Head of caudate nucleus (tissue), 42 donors: Measurements from ENCODE around the gene LGALS7.
"Not testable (repeated sequence)": the region's sequence is repeated elsewhere in the genome, so short reads cannot be mapped to it uniquely, and the experiment has no call there.

ENCODE experiments used
- DNase-seq, 42 donors: peaks; one replicate each; pipeline versions ENCODE4 v3.0.0 to v3.0.0-alpha.2; 2020 to 2021; ENCODE audit warnings: mixed read lengths in 7 of 42
- intact Hi-C: fragments of 100-400 bp; cut with DNase I; formaldehyde crosslinking; loops from one replicate; pipeline ENCODE4 v1.15.0; 2022

The LGALS7 gene

DNA sequence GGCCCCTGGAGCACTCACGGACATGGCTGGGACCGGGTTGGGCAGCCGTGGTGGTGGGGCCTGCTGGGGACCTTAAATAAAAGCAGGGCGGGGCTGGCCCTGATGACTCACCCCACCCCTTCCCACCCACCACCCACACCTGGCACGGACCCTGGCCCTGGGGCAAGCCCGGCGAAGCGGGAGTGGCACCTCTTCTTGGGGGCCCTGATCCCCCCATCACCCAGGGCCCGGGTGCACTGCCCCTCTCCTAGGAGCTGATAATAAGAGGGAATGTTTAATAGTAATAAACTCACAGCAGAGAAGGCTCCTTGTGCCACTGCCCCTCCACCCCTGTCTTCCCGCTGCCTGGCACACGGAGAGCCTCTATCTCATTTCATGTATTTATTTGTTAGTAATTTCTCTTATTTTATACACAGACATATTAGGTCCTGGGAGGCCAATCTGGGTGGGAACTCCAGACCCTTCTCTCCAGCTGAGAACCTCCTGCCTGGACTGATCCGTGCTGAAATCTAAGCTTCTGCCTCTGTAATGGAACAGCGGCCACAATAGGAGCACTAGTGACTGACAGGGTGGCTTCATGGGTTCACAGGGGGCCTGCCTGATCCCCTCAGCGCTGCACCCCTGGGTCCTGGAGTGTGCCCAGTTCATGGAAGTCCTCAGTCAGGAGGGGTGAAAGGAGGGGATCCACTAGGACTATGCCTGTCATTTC lies at the start of gene LGALS7:
TSS of gene LGALS7 (minus strand) at position 49 of the 709 bp plus-strand sequence. CDS start at position 24, 25 bp downstream.
- DNase-seq: no peak
- intact Hi-C loops: no loop called here

DNA sequence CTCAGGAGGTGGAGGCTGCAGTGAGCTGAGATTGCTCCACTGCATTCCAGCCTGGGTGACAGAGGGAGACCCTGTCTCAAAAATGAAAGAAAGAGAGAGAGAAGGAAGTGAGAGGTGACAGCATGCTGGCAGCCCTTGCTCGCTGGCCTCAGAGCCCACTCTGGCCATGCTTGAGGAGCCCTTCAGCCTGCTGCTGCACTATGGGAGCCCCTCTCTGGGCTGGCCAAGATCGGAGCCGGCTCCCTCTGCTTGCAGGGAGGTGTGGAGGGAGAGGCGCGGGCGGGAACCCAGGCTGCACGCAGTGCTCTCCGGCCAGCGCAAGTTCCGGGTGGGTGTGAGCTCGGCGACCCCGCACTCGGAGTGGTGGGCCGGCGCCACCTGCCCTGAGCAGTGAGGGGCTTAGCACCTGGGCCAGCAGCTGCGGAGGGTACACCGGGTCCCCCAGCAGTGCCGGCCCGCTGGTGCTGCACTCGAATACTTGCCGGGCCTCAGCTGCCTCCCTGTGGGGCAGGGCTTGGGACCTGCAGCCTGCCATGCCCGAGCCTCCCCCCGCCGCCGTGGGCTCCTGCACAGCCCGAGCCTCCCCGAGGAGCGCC lies 48.0 kb upstream of the LGALS7 start:
- intact Hi-C loops, DNase-seq: not testable (repeated sequence)

DNA sequence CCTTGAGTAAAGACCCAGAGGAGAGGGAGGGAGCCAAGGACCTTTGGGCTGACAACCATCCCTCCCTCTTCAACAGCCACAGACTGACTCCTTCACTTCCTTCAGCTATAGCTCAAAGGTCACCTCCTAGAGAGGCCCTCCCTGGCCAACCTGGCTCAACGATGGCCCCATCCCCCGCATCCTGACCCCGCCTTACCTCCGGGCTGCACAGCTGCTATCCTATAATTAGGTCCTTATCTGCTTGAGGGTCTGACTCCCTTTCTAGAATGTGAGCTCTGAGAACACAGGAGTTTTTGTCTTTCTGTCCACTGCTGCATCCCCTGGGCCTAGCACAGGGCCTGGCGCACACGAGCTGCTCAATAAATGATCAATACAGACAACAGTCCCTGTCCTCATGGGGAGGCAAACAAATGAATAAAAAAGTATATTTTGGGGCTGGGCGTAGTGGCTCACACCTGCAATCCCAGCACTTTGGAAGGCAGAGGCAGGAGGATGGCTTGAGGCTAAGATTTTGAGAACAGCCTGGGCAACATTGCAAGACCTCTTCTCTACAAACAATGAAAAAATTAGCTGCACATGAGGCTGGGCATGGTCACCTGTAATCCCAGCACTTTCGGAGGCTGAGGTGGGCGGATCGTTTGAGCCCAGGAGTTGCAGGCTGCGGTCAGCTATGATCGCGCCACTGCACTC lies 46.1 kb upstream of the LGALS7 start:
- intact Hi-C loops: no loop called here
- no peak for DNase-seq

DNA sequence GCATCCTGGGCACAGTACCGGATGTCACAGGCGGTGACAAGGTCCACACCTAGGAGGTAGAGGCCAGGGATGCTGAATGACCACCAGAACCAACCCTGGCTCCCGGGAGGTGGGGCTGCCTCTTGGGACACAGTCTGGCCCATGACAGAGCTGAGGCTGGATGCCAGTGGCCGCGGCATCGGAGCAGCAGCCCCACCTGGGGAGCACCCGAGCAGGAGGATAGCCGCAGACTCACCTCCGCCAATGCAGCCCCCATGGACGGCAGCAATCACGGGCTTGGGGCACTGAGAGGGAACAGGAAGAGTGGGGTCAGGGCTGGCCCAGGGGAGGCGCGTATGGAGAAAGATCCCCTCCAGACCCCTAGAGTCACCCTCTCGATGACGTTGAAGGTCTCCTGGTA lies 43.8 kb upstream of the LGALS7 start:
- DNase-seq: no peak
- intact Hi-C loops: no loop called here

DNA sequence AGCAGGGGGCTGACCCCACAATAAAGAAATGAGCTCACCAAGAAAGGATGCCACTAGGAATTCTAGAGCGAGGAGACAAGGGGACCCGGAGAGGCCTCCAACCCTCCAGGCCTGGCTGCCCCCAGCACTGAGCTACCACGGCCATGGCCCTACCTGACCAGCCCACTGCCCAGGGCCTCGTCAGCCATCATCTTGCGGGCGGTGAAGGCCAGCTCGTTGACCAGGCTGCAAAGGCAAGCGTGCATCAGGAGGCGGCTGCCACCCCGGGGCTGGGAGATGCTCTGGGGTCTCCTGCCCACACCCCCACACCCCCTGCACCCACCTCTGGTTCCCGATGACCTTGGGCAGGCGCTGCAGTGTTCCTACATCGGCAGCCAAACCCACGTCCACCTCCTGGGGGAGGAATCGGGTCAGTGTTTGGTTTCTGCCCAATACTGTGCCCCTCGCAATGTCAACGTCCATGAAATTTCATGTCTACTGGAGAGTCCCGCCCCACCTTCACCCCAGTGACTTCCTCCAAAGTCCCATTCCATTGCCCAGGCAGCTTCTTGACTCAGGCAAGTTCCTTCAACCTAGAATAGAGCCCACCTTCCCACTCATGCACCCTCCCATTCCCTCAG lies 42.9 kb upstream of the LGALS7 start:
- intact Hi-C loops: no loop called here
- no peak for DNase-seq

DNA sequence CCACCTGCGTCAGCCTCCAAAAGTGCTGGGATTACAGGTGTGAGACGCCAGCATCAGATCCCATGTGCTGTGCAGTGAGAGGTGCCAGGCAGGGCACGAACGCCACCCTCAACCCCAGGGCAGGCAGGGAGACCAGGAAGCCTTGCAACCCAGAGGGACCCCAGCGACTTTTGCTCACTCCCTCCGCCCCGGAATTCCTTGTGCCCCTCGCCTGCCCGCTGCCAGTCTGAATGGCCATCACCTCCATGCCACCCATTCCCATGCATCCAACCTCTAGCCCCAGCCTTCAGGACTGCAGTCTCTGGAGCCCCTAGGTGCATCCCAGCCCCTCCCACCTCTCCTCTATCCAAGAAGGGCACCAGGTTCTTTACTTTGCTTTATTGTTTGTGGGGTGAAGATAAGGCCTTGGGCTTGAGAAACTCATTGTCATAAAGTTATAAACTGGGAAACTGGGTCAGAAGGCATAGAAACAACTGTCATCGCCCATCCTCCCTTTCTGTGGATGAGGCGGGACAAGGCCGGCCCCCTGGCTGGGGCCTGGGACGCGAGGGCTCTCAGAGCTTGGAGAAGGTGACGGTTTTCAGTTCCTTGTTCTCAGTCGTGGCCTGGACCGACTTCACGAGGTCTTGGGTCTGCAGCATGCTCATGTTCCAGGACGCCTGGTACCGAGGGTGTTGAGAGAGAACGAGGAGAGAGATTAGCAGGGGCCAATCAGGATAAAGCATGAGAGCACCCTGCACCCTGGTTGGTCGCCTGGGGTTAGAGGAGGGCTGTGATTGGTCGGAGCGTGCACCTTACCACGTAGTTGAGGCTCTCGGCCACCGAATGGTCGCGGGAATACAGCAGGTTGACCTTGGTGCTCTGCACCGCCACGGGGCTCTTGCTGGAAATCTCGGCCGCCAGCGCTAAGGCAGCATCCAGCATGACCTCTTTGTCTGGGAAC lies 42.0 kb upstream of the LGALS7 start:
- DNase-seq: no peak
- intact Hi-C loops: no loop called here

DNA sequence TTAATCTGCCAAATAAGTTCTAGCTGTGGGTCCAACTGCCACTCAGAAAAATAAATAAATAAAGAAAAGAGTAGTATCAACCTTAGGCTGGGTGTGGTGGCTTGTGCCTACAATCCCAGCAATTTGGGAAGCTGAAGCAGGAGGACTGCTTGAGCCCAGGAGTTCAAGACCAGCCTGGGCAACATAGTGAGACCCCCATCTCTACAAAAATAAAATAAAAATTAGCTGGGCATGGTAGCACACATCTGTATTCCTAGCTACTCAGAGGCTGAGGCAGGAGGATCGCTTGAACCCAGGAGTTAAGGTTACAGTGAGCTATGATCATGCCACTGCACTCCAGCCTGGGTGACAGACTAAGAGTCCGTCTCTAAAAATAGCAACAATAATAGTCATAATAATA lies 40.6 kb upstream of the LGALS7 start:
- intact Hi-C loops, DNase-seq: not testable (repeated sequence)

DNA sequence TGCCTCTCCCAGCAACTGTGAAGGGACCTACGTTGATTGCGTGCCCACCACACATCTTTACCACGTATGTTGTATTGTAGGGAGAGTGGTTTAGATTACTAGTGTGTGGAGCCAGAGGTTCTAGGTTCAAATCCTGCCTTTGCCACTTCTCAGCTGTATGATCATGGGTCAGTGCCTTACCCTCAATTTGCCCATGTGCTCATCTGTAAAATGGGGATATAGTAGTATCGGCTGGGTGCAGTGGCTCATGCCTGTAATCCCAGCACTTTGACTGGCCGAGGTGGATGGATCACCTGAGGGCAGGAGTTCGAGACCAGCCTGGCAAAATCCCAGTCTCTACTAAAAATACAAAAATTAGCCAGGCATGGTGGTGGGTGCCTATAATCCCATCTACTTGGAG lies 40.0 kb upstream of the LGALS7 start:
- intact Hi-C loops: no loop called here
- DNase-seq: no peak

DNA sequence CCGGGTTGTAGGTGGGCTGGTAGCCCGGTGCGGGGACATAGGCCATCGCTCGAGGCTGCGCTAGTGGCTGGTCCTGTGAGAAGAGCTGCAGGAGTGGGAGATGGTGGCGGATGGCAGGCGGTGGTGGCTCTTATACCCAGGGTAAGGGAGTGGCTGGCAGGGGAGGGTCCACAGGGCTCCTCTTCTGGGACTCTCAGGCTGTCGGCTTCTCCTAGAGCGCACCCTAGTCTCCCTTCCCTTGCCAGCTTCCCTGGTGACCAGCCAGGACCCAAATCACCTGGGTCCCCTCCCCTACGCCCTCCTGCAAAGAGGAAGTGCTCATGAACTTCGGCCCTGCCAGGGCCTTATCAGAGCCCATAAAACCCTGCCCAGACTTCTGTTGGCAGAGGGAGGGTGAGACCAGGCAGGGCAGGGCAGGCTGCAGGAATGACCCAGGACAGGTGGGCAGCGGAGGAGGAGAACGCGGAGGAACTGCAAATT lies 39.6 kb upstream of the LGALS7 start, which contains the start of gene LGALS4:
TSS of gene LGALS4 (minus strand) at position 105 of the 480 bp plus-strand sequence. CDS start at position 46, 59 bp downstream.
- DNase-seq: no peak
- intact Hi-C loops: no loop called here

DNA sequence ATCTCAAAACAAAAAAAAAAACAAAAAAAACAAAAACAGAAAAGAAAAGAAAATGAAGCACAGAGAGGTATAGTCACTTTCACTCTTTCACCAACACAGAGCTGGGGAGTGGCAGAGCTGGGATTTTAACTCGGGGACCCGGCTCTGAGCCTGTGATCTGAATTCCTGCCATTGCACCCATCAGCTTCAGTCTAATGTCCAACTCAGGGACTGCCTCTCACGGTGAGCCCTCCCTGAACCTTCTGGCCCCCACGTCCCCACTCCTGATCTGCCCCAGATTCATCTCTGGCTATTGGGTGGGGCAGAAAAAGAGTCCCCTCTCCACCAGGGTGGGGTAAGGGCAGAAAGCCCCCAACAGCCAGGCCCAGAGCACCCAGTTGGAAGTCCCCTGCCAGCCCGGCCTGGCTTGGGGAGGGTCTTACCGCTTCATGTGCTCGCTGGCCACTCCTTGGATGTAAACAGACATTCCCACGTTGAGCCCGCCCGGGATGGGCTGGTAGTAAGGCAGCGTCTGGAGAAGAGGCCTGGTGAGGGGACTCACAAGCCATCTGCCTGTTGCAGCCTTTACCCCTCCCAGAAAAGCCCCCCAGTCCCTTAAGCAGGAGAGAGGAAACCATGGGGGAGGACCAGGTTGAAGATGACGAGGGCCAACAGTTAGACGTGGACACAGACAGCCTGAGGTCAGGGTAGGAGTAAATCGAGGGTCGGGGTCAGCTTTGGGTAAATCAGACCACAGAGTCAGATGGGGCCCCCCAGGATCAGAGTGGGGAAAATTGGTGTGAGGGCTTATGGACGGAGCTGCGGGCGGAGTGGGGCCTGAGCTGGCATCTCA lies 38.9 kb upstream of the LGALS7 start:
- intact Hi-C loops: no loop called here
- no peak for DNase-seq

DNA sequence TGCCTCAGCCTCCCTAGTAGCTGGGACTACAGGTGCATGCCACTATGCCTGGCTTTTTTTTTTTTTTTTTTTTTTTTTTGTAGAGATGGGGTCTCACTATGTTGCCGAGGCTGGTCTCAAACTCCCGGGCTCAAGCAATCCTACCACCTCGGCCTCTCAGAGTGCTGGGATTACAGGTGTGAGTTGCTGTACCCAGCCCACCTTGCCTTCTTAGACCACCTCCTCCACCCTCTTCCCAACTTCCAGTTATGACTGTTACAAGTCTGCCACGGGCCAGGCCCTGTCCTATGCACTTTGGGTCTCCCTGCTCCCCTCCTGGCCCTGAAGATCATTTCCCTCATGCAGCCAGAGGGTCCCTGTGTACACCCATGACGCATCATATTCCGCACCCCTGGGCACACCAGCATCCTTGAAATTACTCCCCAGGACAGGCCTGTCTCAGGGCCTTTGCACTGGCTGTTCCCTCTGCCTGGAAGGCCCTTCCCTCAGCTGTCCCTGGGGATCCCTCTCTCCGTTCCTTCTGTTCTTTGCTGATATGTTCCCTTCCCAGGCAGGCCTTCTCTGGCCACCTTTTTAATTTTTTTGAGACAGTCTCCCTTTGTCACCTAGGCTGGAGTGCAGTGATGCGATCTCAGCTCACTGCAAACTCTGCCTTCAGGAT lies 36.4 kb upstream of the LGALS7 start:
- DNase-seq: no peak
- intact Hi-C loops: no loop called here

DNA sequence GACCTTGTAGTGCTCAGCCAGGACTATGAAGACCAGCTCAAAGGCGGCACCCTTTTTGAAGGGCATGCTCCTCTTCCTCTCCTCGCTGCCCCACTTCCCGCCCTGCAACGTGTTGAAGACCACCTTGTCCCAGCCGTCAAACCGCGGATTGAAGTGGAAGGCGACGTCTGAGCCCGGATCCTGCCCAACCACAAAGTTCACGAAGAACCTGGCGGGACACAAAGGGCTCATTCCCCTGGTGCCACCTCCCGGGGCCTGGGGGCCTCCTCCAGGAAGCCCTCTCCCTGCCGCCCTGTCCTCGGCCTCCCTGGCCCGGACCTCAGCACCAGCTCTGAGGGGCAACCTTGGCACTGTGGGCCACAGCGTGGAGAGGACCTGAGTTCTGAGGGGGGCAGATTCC lies 35.4 kb upstream of the LGALS7 start:
- no peak for DNase-seq
- intact Hi-C loops: no loop called here

DNA sequence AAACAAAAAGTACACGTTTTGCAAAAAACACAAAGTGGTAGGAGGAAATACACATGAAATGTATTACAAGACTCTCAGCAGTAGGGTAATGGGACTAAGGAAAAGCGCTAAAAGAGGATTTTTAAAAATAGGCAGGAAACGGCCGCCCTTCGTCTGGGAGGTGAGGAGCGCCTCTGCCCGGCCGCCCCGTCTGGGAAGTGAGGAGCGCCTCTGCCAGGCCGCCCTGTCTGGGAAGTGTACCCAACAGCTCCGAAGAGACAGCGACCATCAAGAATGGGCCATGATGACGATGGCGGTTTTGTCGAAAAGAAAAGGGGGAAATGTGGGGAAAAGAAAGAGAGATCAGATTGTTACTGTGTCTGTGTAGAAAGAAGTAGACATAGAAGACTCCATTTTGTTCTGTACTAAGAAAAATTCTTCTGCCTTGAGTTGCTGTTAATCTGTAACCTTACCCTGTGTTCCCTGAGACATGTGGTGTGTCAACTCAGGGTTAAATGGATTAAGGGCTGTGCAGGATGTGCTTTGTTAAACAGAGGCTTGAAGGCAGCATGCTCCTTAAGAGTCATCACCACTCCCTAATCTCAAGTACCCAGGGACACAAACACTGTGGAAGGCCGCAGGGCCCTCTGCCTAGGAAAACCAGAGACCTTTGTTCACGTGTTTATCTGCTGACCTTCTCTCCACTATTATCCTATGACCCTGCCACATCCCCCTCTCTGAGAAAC lies 34.2 kb upstream of the LGALS7 start:
- DNase-seq, intact Hi-C loops: not testable (repeated sequence)

DNA sequence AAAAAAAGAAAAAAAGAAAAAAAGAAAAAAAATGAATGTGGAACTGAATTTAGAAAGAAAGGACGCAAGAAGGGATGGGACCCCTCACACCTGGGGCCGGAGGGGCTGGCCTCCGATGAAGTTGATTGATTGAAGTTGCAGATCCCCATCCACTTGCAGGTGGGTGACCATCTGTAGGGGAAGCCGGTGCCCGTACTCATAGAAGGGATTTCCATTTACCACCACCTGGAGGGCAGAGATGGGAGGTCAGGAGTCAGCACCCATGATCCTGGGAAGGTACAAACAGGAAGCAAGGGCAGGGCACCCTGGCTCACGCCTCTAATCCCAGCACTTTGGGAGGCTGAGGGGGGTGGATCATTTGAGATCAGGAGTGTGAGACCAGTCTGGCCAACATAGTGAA lies 33.1 kb upstream of the LGALS7 start:
- intact Hi-C loops: no loop called here

DNA sequence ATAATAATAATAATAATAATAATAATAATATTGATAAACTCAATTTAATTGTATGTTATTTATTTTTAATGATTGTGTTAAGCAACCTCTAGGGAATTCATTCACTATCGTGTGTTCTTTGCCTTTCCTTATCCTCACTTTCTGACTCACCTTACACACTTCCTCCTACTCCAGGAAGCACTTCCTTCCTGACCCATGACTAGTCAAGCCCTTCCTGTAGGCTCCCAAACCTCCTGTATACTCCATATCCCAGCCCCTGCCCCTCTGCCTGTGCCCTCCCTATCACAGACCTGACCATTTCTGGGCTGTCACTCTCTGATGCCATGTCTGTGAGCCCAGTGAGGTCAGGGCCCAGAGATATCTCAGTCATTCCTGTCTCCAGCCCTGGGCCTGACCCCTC lies 31.9 kb upstream of the LGALS7 start:
- intact Hi-C loops: no loop called here
- no peak for DNase-seq

More for the DNA sequence above, 33.1 kb upstream of the LGALS7 start:
- no peak for DNase-seq

DNA sequence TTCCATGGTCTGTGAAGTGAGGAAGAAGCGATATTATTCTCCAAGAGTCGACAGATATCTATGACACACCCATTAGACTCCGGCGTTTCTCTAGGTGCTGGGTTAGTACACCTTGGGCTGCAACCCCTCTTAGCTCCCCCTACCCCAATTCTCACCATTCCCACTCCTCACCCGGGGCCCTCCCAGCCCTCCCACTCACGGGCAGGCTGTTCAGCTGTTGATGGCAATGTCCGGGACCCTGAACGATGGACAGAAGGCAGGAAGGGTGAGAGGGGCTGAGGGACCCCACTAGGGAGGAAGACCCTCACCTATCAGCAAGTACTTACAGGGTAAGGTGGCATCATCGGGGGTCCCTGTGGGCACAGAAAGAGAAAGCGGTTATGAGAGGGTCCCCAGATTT lies 30.2 kb upstream of the LGALS7 start:
- intact Hi-C loops: no loop called here
- no peak for DNase-seq
